Stimulated activated CD8-positive, alpha-beta memory T cell treated with anti-CD3 and anti-CD28 coated beads, Interleukin-7, amount 100 ng/mL, for 48 hours (primary cell): ENCODE results near the gene TMEM258.

Experiments used
- DNase-seq, 2 donors: peaks; one replicate each; pipeline ENCODE4 v3.0.0-alpha.2; 2020; ENCODE audit warnings: low read depth in 1 of 2; ENCODE audit errors: extremely low read depth in 1 of 2

The TMEM258 gene

DNA sequence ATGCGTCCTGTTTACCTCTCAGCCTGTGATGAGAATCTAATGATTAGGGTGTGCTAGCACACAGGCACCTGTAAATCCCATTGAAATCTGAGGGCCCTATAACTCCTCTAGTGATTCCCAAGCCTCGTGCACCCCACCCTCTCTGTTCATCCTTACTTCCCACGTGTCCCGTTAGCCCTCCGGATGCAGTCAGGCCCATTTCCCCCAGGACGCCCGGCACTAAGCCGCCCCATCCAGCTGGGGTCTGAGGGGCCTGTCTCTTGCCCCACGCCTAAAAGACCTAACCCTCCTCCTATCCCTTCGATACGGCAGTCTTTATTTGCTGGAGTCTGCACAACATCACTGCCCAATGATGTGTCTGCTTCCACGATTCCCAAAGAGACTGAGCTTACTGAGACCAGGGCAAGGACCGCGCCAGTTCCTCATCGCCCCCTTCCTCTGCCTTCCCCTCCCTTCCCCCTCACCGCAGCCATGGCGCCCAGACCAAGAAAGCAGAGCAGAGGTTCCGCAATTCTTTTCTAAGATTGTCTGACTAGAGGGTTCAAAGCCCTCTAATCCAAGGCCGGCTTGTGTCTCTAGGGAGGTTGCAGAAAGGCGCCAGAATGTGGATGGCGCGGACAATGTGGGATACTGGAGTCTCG is 34.7 kb upstream of the TMEM258 start:
- DNase-seq: no peak

DNA sequence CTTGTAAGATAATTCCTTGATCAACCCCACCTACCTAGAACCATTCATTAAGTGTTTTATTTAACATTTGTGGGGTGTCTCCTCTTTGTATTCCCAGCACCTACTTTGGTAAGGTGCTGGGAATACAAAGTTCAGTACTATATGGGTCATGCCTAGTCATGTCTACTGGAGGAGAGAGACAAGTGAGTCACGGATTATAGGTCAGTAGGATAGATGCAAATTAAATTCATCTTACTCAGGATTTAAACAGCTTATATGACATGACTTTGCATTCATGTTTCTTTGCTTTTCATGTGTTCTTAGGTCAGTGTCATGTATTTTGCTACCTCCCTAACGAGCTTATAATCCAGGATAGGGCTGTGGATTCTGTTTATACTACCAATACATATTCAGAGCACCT is 27.8 kb upstream of the TMEM258 start:
- no peak for DNase-seq

DNA sequence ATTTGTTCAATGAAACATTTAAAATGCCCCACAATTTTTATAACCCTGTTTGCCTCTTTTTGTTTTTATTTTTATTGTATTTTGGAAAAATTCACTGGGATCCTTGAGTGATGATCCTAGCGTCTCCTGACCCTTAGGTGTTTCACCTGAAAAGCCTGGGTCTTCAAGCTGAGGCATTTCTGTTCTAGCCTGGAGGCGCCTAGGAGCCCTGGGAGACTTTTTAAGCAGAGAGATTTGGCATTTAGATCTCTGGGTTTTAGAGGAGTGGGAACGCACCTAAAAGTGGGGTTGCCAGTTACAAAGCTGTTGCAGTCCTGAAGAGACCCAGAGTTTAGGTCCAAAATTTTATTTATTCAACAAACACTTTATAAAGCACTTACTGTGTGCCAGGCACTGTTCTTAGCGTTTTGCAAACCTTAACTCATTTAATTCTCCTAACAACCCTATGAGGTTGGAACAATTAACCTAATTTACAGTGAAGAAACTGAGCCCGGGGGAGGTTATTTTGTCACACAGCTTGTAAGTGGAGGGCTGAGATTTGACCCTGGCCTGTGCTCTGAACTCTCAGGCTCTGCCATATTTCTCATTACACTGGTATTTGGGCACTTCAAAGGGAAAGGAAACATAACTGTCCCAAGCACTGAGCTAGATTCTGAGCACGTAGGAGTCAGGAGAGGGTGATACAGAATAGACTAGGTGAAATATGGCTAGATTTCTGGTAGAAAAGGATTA is 25.2 kb upstream of the TMEM258 start:
- no peak for DNase-seq

DNA sequence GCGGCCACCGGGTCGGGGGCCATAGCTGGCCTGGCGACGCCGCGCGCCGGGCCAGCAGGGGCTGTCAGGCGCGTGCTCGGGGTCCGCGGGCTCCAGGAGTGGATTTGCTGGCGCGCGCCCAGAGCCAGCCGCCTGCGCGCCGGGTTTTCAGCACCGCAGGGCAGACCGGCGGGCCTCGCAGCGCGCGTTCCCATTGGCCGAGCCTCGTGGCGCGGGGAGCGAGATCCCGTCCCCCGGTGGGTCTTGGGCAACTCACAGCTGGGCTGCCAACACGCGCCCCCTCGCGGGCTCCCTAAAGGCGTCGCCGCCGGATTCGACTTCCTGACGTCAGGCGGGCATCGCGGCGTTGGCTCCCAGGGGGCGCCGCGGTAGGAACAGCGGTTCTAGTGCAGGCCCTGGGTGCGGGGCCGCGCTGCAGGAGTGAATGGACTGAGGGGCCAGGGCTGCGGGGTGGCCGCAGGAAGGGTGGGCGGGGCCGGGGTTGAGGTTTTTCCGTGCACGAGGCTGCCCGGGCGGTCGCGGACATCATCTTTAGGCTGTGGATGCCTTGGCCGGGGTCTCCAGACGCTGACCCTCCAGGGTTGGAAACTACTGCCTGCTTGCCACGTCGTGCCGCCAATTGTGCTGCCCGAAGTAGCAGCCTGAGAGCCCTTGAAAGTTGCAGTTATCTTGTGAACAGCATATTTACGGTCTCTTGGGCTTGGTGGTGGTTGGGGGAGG is 24.5 kb upstream of the TMEM258 start, which contains the start of gene FADS1:
Gene FADS1, minus strand, starts transcription at position 268 of the 720 bp plus-strand sequence. Its CDS starts 74 bp downstream, at position 194.
- DNase-seq: peak; percentile 67 to 80

- peak in 1 of 2 donors; percentile 58 for DNase-seq
Observed at GRCh38 chr11:61815790-61816735, 23.7 kb upstream of the TMEM258 start.

DNA sequence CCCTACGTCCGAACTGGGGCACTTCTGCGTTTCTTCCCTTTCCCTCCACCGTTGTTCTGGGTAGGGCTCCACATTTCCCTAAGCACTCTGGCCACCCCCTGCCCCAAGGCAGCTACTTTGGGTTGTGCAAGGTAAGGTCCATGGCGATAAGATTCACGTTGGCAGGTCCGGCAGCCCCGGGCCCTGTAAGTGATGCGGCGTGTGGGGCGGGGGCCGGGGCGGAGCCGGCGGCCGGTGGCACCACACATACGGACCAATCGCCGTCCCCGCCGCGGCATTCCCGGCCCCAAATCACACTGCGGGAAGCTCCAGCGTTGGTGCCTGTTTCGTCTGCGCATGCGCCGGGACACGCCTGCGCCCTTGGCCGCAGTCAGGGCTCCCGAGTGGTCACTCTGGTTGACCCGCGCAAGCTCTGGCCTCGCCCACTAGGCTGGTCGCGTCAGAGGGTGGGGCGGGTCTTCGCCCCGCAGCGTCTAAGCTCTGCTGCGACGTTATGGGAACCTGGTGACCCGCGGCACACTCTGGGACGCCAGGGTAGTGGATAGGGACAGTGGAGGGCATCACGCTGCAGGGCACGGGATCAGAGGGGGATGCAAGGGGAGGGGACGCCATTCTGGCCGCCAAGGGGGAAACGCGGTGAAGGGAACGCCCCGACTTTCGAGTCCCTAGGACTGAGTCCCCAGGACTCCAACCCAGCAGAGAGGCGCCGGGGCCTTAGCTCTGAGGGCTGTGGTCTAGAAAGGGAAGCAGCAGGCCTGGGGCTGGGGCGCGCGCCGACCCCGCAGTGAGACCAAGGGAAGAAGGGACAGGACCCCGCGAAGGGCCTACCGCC is 22.8 kb upstream of the TMEM258 start:
- peak in 1 of 2 donors; percentile 37 for DNase-seq

DNA sequence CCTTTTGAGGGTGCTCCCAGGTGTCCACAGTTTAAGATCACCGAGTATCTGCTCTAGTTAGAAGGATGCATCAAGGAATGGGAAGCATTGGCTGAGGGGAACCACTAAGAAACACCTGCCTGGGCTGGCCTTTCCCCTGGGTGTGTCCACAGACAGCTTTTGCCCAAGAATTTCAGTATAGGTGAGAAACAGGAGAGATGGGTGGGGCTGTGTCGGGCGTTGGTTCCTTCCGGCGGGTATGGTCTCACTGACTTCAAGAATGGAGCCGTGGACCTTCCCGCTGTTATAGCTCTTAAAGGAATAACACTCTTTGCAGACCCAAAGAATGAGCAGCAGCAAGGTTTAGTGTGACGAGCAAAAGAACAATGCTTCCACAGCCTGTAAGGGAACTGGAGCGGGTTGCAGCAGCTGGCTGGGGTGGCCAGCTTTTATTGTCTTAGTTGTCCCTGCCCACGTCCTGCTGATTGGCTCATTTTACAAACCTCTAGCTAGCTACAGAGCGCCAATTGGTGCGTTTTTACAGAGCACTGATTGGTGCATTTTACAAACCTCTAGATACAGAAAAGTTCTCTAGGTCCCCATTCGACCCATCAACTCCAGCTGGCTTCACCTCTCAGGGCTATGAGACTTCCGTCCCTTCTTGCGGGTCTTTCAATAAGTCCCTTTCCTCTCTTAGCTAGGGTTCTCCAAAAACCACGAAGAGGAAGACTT is 22.0 kb upstream of the TMEM258 start:
- DNase-seq: no peak

- no peak for DNase-seq
Observed at GRCh38 chr11:61812736-61813411, 20.5 kb upstream of the TMEM258 start.

DNA sequence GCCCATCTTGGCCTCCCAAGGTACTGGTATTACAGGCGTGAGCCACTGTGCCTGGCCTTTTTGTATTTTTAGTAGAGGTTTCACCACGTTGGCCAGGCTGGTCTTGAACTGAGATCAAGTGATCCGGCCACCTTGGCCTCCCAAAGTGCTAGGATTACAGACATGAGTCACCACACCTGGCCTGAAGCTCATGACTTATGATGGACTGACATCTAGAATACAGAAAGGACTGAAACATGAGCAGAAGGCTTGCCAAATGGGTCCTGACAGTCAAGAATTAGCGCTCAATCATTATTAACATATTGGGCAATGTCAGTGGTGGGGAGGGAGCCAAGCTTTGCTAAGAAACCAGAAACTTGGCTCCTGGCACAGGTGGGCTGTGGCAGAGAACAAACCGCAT is 19.4 kb upstream of the TMEM258 start:
- DNase-seq: no peak

DNA sequence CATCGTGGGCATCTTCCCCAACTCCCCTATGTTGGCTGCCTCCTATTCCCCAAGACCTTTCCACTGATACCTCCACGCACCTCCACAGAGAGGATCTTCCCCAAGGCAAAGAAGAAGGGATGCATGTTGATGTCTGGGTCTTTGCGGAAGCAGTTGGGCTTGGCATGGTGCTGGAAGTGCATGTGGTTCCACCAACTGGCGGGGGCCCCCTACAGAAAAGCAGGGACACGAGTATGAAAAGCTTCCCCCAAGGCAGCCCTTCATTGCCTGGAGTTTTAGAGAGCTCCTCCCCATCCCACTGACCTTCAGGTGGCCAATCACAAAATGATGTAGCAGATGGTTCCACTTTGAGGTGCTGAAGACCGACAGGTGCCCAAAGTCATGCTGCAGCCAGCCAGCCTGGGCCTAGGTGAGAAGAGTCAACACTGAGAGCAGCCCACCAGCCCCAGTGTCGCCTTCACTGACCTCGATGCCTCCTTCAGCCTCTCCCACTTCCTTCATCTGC is 18.3 kb upstream of the TMEM258 start:
- no peak for DNase-seq

DNA sequence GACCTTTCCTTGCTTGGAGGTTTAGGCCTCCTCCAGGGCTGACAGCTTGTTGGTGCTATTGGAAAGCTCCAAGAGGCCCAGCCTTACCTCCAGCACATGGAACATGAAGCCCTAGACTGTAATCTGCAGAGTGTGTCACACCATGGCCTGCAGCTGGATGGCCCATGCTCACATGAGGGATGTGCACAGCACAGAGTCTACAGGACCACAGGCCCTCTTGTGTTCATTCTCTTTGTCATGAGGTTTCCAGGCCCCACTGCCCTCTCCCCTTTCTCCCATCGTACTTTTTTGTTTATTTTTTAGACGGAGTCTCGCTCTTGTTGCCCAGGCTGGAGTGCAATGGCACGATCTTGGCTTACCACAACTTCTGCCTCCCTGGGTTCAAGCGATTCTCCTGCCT is 14.4 kb upstream of the TMEM258 start:
- DNase-seq: no peak

DNA sequence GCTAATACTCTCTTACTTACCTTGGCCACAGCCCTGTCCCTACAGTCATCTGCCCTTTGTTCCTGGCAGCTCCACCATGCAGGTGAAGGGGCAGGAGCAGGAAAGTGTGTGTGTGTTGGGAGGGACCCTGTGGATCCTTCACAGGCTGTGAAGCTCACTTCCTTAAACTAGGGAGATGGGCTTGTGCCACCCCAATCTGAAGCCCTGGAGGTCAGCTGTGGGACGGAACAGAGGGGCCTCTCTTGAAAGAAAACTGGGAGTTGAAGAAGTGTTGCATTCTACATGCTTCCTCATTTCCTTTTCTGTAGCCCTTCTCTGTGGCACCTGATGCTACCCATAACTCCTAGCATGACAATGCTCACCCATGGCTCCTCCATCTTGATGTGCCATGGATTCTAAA is 12.7 kb upstream of the TMEM258 start:
- DNase-seq: no peak

- no peak for DNase-seq
Observed at GRCh38 chr11:61803889-61804647, 11.7 kb upstream of the TMEM258 start.

DNA sequence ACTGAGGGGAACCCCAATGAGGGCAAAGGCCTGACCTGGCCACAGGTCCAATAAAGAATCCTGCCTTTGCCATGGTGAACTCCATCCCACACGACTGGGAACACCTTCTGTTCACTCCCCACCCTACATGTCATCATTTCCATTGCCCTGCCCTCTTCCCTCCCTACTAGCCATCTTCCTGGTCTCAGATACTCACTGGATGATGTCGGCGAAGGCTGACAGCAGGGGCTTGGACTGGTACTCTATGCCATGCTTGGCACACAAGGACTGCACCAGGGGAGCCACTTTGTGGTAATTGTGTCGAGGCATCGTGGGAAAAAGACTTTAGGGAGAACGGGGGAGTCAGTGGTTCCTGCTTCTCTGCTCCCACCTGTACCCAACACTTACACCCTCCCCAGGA is 10.2 kb upstream of the TMEM258 start:
- no peak for DNase-seq

- no peak for DNase-seq
Observed at GRCh38 chr11:61800331-61801281, 8.2 kb upstream of the TMEM258 start.

DNA sequence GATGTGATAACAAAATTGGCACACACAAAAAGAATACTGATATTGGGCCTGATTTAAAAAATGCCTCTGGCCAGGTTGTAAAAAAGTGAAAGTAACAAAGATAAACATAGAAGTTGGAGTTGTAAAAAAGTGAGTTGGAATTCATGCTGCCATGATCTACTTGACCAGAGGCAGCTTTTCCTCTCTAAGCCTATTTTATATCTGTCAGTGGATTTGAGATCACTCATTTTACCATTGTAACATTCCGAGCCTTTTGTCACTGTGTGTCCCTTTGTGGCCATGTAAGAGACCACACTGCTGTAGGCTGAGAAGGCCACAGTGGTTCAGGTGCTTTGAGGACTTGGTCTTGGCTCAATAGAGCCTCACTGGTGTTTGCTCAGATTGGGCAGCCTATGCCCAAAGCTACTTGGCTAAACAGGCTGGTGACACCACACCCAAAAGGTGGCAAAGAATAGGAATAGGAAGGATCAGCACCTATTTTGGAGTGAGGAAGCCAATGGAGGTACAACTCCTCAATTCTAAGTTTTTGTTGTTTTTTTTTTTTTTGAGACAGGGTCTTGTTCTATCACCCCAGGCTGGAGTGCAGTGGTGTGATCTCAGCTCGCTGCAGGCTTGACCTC is 7.4 kb upstream of the TMEM258 start:
- DNase-seq: no peak
